ENCODE data around the gene PLSCR3. TPM values are rescaled to one million over a fixed set of nuclear protein-coding genes. Genes with fewer than 3 reads are reported as not detected.
A peak's percentile ranks its signal among the peaks of the same experiment; 100 is the strongest.

The PLSCR3 gene
- total RNA-seq, 1 donor from 2014 or later: 6.6 TPM

DNA sequence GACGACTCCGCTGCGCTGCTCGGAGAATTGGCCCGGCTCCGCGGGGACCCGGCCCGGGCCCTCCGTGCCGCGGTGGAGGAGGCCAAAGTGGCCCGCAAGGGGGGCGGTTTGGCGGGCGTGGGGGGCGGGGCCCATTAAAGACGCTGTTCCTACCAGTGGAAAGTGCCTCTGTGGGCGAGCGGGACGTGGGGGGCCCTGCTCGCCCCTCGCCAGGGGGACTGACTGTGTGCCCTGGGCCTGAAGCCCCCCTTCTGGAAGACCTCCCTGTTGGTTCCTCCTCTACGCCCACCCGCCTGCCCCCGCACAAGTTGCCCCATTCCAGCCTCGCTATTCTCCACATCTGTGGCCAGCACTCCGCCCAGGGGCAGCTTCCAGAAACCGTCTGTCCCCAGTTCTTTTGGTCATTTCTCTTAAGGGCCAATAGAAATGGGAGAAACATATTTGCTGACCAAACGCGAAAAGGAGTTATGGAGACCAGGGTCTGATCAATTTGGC is 43.1 kb upstream of the PLSCR3 start:
- peaks cover 20% of the 10 kb centered on the region for H3K4me1 ChIP-seq
- Mint-ChIP-seq H3K9me3 (no peaks in the 10 kb centered on the region), H3K4me1 (peaks cover 43% of the 10 kb centered on the region), H3K27ac (peak overlapping the region; percentile 42), H3K36me3 (no peaks in the 10 kb centered on the region), H3K27me3 (ENCODE audit: insufficient read depth, low read depth) (peaks cover 38% of the 10 kb centered on the region), H3K4me3 (peak overlapping the region; percentile 89)
- H3K27ac ChIP-seq: no peak overlapping the region
- H3K9ac ChIP-seq: no peak overlapping the region
- peak overlapping the region; percentile 93 for H3K4me2 ChIP-seq
- peaks cover 58% of the 10 kb centered on the region for H3K27me3 ChIP-seq
- no peaks in the 10 kb centered on the region for H3K9me3 ChIP-seq (ENCODE audit: low read depth)
- peak overlapping the region; percentile 72 for H2AFZ ChIP-seq (replicated peaks)
- no peak for TF ChIP-seq EZH2phosphoT487 (IDR thresholded peaks at IDR 0.05)
- TF ChIP-seq EZH2 (IDR thresholded peaks at IDR 0.05): no peak
- TF ChIP-seq, protein P1, sequence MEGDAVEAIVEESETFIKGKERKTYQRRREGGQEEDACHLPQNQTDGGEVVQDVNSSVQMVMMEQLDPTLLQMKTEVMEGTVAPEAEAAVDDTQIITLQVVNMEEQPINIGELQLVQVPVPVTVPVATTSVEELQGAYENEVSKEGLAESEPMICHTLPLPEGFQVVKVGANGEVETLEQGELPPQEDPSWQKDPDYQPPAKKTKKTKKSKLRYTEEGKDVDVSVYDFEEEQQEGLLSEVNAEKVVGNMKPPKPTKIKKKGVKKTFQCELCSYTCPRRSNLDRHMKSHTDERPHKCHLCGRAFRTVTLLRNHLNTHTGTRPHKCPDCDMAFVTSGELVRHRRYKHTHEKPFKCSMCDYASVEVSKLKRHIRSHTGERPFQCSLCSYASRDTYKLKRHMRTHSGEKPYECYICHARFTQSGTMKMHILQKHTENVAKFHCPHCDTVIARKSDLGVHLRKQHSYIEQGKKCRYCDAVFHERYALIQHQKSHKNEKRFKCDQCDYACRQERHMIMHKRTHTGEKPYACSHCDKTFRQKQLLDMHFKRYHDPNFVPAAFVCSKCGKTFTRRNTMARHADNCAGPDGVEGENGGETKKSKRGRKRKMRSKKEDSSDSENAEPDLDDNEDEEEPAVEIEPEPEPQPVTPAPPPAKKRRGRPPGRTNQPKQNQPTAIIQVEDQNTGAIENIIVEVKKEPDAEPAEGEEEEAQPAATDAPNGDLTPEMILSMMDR (IDR thresholded peaks at IDR 0.05): no peak
- peaks cover 43% of the 10 kb centered on the region for H3F3A ChIP-seq (ENCODE audit: low read depth)
- H3K36me3 ChIP-seq: no peaks in the 10 kb centered on the region
- H3K4me3 ChIP-seq: peak overlapping the region; percentile 74
- no peak for DNase-seq (ENCODE audit: low spot score)
- no peaks in the 10 kb centered on the region for H4K20me1 ChIP-seq (ENCODE audit: low read depth)
- H3K79me2 ChIP-seq (ENCODE audit: low read depth): no peaks in the 10 kb centered on the region

DNA sequence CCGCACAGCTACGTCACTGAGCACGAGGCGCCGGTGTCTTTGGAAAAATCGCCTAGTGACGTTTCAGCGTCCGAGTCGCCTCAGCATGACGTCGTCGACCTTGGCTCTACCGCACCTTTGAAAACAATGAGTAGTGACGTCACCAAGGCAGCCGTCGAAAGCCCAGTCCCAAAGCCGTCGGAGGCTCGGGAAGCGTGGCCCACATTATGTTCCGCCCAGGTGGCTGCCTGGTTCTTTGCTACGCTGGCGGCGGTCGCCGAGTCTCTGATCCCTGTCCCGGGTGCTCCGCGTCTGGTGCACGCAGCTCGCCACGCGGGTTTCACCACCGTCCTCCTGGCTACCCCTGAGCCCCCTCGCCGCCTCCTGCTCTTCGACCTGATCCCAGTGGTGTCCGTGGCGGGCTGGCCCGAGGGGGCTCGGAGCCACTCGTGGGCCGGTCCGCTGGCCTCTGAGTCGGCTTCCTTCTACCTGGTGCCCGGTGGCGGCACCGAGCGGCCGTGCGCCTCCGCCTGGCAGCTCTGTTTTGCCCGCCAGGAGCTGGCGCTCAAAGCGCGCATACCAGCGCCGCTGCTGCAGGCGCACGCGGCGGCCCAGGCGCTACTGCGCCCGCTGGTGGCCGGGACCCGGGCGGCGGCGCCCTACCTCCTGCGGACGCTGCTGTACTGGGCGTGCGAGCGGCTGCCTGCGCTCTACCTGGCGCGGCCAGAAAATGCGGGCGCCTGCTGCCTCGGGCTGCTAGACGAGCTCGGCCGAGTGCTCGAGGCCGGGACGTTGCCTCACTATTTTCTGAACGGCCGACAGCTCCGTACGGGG is 42.4 kb upstream of the PLSCR3 start:
- peaks cover 20% of the 10 kb centered on the region for H3K4me1 ChIP-seq
- peaks cover 43% of the 10 kb centered on the region for H3F3A ChIP-seq (ENCODE audit: low read depth)
- no peak overlapping the region for H3K27ac ChIP-seq
- Mint-ChIP-seq H3K36me3 (no peaks in the 10 kb centered on the region), H3K4me1 (peaks cover 38% of the 10 kb centered on the region), H3K27ac (no peak overlapping the region), H3K9me3 (no peaks in the 10 kb centered on the region), H3K27me3 (ENCODE audit: insufficient read depth, low read depth) (peaks cover 38% of the 10 kb centered on the region), H3K4me3 (peak overlapping the region; percentile 85)
- DNase-seq (ENCODE audit: low spot score): peak; percentile 96
- no peak overlapping the region for H3K9ac ChIP-seq
- H3K9me3 ChIP-seq (ENCODE audit: low read depth): no peaks in the 10 kb centered on the region
- no peak for TF ChIP-seq EZH2phosphoT487 (IDR thresholded peaks at IDR 0.05)
- TF ChIP-seq, protein P1 (IDR thresholded peaks at IDR 0.05): peak; percentile 78
- no peak for TF ChIP-seq EZH2 (IDR thresholded peaks at IDR 0.05)
- peak overlapping the region; percentile 74 for H3K4me3 ChIP-seq
- peak overlapping the region; percentile 72 for H2AFZ ChIP-seq (replicated peaks)
- no peaks in the 10 kb centered on the region for H4K20me1 ChIP-seq (ENCODE audit: low read depth)
- H3K79me2 ChIP-seq (ENCODE audit: low read depth): no peaks in the 10 kb centered on the region
- no peaks in the 10 kb centered on the region for H3K36me3 ChIP-seq
- H3K4me2 ChIP-seq: peak overlapping the region; percentile 93
- peaks cover 58% of the 10 kb centered on the region for H3K27me3 ChIP-seq

DNA sequence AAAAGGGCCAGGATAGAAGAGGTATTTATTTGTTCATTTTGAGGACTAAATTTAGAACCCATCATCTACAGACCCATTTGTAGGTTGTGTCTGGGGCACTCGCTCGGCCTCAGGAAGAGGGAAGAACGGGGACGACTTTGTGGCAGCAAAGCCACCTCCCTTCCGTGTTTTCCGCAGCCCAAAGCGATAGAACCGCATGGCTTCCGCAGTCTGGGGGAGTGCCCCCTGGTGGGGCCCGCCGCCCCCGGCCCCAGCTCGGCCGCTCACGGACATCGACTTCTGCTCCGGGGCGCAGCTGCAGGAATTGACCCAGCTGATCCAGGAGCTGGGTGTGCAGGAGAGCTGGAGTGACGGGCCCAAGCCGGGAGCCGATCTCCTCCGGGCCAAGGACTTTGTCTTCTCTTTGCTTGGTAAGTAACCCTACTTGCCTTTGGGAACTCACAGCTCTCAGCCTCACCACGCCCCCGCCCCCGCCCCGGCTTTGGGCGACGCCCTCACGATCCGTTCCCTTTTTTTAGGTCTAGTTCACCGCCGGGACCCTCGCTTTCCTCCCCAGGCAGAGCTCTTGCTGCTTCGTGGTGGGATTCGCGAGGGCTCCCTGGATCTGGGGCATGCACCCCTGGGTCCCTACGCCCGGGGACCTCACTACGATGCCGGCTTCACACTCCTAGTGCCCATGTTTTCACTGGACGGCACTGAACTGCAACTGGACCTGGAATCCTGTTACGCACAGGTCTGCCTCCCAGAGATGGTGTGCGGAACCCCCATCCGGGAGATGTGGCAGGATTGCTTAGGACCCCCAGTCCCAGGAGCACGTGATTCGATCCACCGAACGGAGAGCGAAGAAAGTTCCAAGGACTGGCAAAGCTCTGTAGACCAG is 41.6 kb upstream of the PLSCR3 start:
- TF ChIP-seq EZH2phosphoT487 (IDR thresholded peaks at IDR 0.05) (peak; percentile 34), EZH2 (IDR thresholded peaks at IDR 0.05) (peak; percentile 58)
- TF ChIP-seq, protein P1 (IDR thresholded peaks at IDR 0.05): no peak
- no peaks in the 10 kb centered on the region for H4K20me1 ChIP-seq (ENCODE audit: low read depth)
- no peak overlapping the region for H3K27ac ChIP-seq
- H3K4me1 ChIP-seq: peaks cover 20% of the 10 kb centered on the region
- no peaks in the 10 kb centered on the region for H3K9me3 ChIP-seq (ENCODE audit: low read depth)
- H3K36me3 ChIP-seq: no peaks in the 10 kb centered on the region
- peaks cover 36% of the 10 kb centered on the region for H3F3A ChIP-seq (ENCODE audit: low read depth)
- Mint-ChIP-seq H3K9me3 (no peaks in the 10 kb centered on the region), H3K27me3 (ENCODE audit: insufficient read depth, low read depth) (peaks cover 38% of the 10 kb centered on the region), H3K36me3 (no peaks in the 10 kb centered on the region), H3K4me3 (peak overlapping the region; percentile 90), H3K4me1 (peaks cover 31% of the 10 kb centered on the region), H3K27ac (no peak overlapping the region)
- H3K79me2 ChIP-seq (ENCODE audit: low read depth): no peaks in the 10 kb centered on the region
- H3K4me3 ChIP-seq: peak overlapping the region; percentile 74
- H3K4me2 ChIP-seq: peak overlapping the region; percentile 93
- H2AFZ ChIP-seq (replicated peaks): peak overlapping the region; percentile 21
- peak; percentile 63 for DNase-seq (ENCODE audit: low spot score)
- H3K9ac ChIP-seq: no peak overlapping the region
- H3K27me3 ChIP-seq: peaks cover 50% of the 10 kb centered on the region

Measured in neural progenitor cell (in vitro differentiated cells).